IMR-90 (cell line): ENCODE measurements around the gene COL13A1.

ENCODE experiments used
- CEBPB ChIP-seq: IDR thresholded peaks from 2 replicates; pipeline ENCODE4 v1.6.1; 2012; ENCODE audit warnings: low read depth, low read length, improper control_type of control experiment
- FOS ChIP-seq: fragments of 150-350 bp; IDR thresholded peaks from 2 replicates; pipeline ENCODE4 v1.6.1; 2016; ENCODE audit warnings: low read depth, low read length
- MAFK ChIP-seq: IDR thresholded peaks from 2 replicates; pipeline ENCODE4 v1.6.1; 2012; ENCODE audit warnings: low read depth, low read length, improper control_type of control experiment
- POLR2A ChIP-seq: IDR thresholded peaks from 2 replicates; pipeline ENCODE4 v1.6.1; 2012; ENCODE audit warnings: mild to moderate bottlenecking, low read depth, low read length
- RAD21 ChIP-seq: IDR thresholded peaks from 2 replicates; pipeline ENCODE4 v1.6.1; 2012; ENCODE audit warnings: low read length, improper control_type of control experiment
- RCOR1 ChIP-seq: IDR thresholded peaks from 2 replicates; pipeline ENCODE4 v1.6.1; 2012; ENCODE audit warnings: mild to moderate bottlenecking, low read length, improper control_type of control experiment; ENCODE audit not compliant: insufficient replicate concordance
- RFX5 ChIP-seq: IDR thresholded peaks from 2 replicates; pipeline ENCODE4 v1.8.0; 2012; ENCODE audit warnings: low read depth, mild to moderate bottlenecking, low read length, moderate library complexity
- TF ChIP-seq, protein P1 (sequence below): conservative IDR thresholded peaks from 2 replicates; pipeline ENCODE4 v1.5.1; 2012; ENCODE audit warnings: mild to moderate bottlenecking, low read depth, low read length, improper control_type of control experiment
- TF ChIP-seq, protein P2 (sequence below): fragments of 150-350 bp; IDR thresholded peaks from 2 replicates; pipeline ENCODE4 v1.6.1; 2017; ENCODE audit warnings: mild to moderate bottlenecking, antibody characterized with exemption, low read length, low read depth

DNA sequence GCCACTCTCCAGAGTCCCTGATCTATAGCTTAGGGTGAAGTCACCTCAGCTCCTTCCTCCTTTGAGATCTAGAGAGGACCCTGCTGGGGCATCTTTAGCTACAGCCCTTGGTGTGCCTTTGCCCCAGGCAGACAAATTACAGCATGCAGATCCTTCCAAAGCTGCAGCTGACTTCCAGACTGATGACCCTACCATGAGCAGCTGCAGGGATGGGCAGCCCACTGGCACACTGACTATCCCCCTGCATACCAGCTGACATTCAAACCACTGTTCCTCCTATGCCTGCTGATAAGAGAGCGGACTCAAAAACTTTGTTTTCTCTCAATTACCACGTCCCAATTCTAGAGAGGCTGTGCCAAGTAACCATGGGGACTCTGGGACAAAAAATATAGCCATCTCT, 70.6 kb downstream of the COL13A1 start:
- TF ChIP-seq CEBPB (no peak), RFX5 (no peak), RCOR1 (no peak), MAFK (no peak), RAD21 (no peak), FOS (no peak), POLR2A (no peak)
- TF ChIP-seq, protein P1, sequence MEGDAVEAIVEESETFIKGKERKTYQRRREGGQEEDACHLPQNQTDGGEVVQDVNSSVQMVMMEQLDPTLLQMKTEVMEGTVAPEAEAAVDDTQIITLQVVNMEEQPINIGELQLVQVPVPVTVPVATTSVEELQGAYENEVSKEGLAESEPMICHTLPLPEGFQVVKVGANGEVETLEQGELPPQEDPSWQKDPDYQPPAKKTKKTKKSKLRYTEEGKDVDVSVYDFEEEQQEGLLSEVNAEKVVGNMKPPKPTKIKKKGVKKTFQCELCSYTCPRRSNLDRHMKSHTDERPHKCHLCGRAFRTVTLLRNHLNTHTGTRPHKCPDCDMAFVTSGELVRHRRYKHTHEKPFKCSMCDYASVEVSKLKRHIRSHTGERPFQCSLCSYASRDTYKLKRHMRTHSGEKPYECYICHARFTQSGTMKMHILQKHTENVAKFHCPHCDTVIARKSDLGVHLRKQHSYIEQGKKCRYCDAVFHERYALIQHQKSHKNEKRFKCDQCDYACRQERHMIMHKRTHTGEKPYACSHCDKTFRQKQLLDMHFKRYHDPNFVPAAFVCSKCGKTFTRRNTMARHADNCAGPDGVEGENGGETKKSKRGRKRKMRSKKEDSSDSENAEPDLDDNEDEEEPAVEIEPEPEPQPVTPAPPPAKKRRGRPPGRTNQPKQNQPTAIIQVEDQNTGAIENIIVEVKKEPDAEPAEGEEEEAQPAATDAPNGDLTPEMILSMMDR = no peak
- TF ChIP-seq, protein P2, sequence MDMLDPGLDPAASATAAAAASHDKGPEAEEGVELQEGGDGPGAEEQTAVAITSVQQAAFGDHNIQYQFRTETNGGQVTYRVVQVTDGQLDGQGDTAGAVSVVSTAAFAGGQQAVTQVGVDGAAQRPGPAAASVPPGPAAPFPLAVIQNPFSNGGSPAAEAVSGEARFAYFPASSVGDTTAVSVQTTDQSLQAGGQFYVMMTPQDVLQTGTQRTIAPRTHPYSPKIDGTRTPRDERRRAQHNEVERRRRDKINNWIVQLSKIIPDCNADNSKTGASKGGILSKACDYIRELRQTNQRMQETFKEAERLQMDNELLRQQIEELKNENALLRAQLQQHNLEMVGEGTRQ = no peak
